Mesendoderm (in vitro differentiated cells): ENCODE data around the gene CD52.

Source experiments
- DNase-seq: peaks from one replicate; pipeline ENCODE4 v3.0.0; 2013
- H2AK5ac ChIP-seq: 2 replicates; pipeline ENCODE4 v1.6.1; 2013; ENCODE audit warnings: low read length, inconsistent platforms
- H2BK120ac ChIP-seq: 2 replicates; pipeline ENCODE4 v1.6.1; 2013; ENCODE audit warnings: low read depth, mild to moderate bottlenecking, low read length, moderate library complexity, mixed read lengths
- H2BK15ac ChIP-seq: replicated peaks from 2 replicates; pipeline ENCODE4 v1.6.1; 2013; ENCODE audit warnings: low read depth, mild to moderate bottlenecking, moderate library complexity
- H2BK5ac ChIP-seq: 2 replicates; pipeline ENCODE4 v1.6.1; 2013; ENCODE audit warnings: low read length, inconsistent platforms
- H3K18ac ChIP-seq: 2 replicates; pipeline ENCODE4 v1.6.1; 2013; ENCODE audit warnings: mild to moderate bottlenecking, low read length, mixed read lengths
- H3K23ac ChIP-seq: one replicate; pipeline ENCODE4 v1.6.1; 2013; ENCODE audit warnings: low read length
- H3K27ac ChIP-seq: 2 replicates; pipeline ENCODE4 v1.5.1; 2013; ENCODE audit warnings: low read depth, mild to moderate bottlenecking, inconsistent platforms, low read length, moderate library complexity
- H3K27me3 ChIP-seq: 2 replicates; pipeline ENCODE4 v1.6.1; 2013; ENCODE audit warnings: low read length, control low read depth, mild to moderate bottlenecking, inconsistent platforms; ENCODE audit not compliant: insufficient read depth, poor library complexity
- H3K36me3 ChIP-seq: 2 replicates; pipeline ENCODE4 v1.6.1; 2013; ENCODE audit warnings: low read length, inconsistent platforms; ENCODE audit not compliant: control insufficient read depth, insufficient read depth
- H3K4ac ChIP-seq: one replicate; pipeline ENCODE4 v1.6.1; 2013; ENCODE audit warnings: low read depth, mild to moderate bottlenecking, low read length, moderate library complexity
- H3K4me1 ChIP-seq: 2 replicates; pipeline ENCODE4 v1.6.1; 2013; ENCODE audit warnings: low read depth, low read length, inconsistent platforms; ENCODE audit not compliant: control insufficient read depth
- H3K4me2 ChIP-seq: 2 replicates; pipeline ENCODE4 v1.6.1; 2013; ENCODE audit warnings: low read length
- H3K4me3 ChIP-seq: 2 replicates; pipeline ENCODE4 v1.5.1; 2013; ENCODE audit warnings: mild to moderate bottlenecking, low read length
- H3K56ac ChIP-seq: one replicate; pipeline ENCODE4 v1.6.1; 2013; ENCODE audit warnings: low read length
- H3K79me1 ChIP-seq: 2 replicates; pipeline ENCODE4 v1.6.1; 2013; ENCODE audit warnings: low read length, inconsistent platforms
- H3K79me2 ChIP-seq: 2 replicates; pipeline ENCODE4 v1.6.1; 2013; ENCODE audit warnings: mild to moderate bottlenecking, low read length; ENCODE audit not compliant: control insufficient read depth, insufficient read depth
- H3K9ac ChIP-seq: 2 replicates; pipeline ENCODE4 v1.6.1; 2013; ENCODE audit warnings: low read length, inconsistent platforms
- H4K5ac ChIP-seq: one replicate; pipeline ENCODE4 v1.6.1; 2013; ENCODE audit warnings: low read length
- H4K8ac ChIP-seq: one replicate; pipeline ENCODE4 v1.6.1; 2013; ENCODE audit warnings: low read depth, mild to moderate bottlenecking, control low read depth, low read length, moderate library complexity
- WGBS: extraction: QIAGEN DNeasy Blood & Tissue Kit; methylation state at CpG from one replicate; pipeline ENCODE4 v1.1.7; 2013; ENCODE audit warnings: low lambda C conversion rate, missing lambda C conversion rate; ENCODE audit not compliant: insufficient coverage; ENCODE audit errors: extremely low coverage; 5-methylcytosine and 5-hydroxymethylcytosine counted together

Gene CD52

DNA sequence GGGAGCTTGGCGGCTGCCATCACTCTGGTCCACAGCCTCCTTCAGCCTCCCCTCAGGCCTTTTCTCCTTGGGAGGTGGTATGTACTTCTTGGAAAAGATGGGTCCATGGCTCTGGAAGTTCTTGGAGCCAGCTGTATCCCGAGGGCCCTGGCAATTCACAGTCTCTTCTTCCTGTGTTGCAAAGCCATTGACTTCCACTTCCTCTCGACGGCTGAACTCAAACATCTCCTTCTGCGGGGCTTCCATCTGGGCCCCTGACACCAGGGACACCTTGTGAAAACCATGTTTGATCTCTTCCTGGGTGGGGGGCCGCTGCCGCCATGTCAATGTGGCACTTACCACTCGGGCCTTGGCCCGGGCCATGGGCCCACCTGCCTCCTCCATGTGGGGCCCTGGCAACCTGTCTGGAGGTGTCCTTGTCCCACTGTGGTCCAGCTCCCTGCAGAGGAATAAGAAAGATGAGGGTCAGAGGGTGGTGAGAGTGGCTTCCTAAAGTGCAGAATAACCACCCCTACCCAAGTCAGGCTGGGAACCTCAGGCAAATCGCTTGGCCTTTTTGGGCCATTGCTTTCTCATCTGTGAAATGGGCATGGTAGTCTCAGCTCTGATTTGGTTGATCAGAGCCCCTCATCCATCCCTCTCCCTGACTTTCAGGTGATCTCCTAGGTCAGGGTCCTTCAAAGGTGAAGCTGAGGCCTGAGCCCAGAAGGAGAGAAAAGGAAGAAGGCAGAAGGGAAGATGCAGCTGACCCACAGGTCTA, 28.7 kb downstream of the CD52 start:
- Histone ChIP-seq H3K4me1 (peaks cover 6% of the 10 kb centered on the region), H3K27me3 (no peaks in the 10 kb centered on the region), H2BK5ac (no peak overlapping the region), H2BK15ac (no peak overlapping the region), H4K5ac (no peak overlapping the region), H3K79me1 (no peaks in the 10 kb centered on the region), H3K36me3 (no peaks in the 10 kb centered on the region), H4K8ac (no peak overlapping the region), H3K4me3 (no peak overlapping the region), H3K79me2 (no peaks in the 10 kb centered on the region), H2AK5ac (no peak overlapping the region), H3K4ac (no peak overlapping the region), H3K18ac (no peak overlapping the region), H3K23ac (no peak overlapping the region), H2BK120ac (no peak overlapping the region), H3K4me2 (no peak overlapping the region), H3K9ac (no peak overlapping the region), H3K56ac (no peak overlapping the region), H3K27ac (no peak overlapping the region)
- WGBS: no CpG with 5 or more reads among the region's 10 CpGs
- no peak for DNase-seq

DNA sequence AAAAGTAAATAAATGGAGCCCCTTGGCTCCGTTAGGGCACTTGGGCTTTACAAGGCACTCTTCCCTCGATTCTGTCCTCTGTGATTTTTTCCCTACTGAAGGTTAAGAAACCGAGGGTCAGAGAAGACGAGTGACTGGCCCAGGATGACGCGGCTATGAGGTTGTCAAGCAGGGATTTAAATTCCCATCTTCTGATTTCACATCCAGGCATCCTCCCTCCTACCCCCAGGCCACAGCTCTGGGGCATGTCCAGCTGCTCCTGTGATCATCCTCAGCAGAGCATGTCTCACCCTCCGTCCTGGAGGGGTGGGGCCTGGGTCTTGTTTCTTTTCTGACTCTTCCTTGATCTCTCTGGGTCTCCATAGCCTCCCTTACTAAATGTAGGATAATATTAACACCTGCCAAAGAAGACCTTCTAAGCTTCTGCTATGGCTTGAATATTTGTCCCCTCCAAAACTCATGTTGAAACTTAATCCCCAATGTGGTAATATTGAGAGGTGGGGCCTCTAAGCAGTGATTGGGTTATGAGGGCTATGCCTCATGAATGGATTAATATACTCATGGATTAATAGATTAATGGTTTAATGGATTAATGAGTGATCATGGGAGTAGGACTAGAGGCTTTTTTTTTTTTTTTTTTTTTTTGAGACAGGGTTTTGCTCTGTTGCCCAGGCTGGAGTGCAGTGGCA, 31.6 kb downstream of the CD52 start:
- H4K8ac ChIP-seq: no peak overlapping the region
- H3K4me2 ChIP-seq: no peak overlapping the region
- H2BK15ac ChIP-seq: no peak overlapping the region
- no peak overlapping the region for H3K4ac ChIP-seq
- H3K56ac ChIP-seq: no peak overlapping the region
- no peaks in the 10 kb centered on the region for H3K79me1 ChIP-seq
- no peaks in the 10 kb centered on the region for H3K36me3 ChIP-seq
- H3K4me1 ChIP-seq: peaks cover 7% of the 10 kb centered on the region
- no peak overlapping the region for H4K5ac ChIP-seq
- no peak overlapping the region for H2BK5ac ChIP-seq
- DNase-seq: peak; percentile 83
- H2BK120ac ChIP-seq: no peak overlapping the region
- H3K18ac ChIP-seq: no peak overlapping the region
- WGBS: no CpG with 5 or more reads among the region's 7 CpGs
- no peak overlapping the region for H3K9ac ChIP-seq
- no peak overlapping the region for H2AK5ac ChIP-seq
- no peak overlapping the region for H3K4me3 ChIP-seq
- no peak overlapping the region for H3K27ac ChIP-seq
- no peak overlapping the region for H3K23ac ChIP-seq
- H3K27me3 ChIP-seq: no peaks in the 10 kb centered on the region
- H3K79me2 ChIP-seq: no peaks in the 10 kb centered on the region

DNA sequence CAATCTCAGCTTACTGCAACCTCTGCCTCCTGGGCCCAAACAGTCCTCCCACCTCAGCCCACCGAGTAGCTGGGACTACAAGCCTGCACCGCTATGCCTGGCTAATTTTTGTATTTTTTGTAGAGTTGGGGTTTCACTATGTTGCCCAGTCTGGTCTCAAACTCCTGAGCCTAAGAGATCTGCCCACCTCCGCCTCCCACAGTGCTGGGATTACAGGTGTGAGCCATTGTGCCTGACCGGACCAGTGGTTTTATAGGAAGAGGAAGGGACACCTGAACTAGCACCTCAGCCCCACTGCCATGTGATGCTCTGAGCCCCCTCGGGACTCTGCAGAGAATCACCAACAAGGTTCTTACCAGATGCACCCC, 32.1 kb downstream of the CD52 start:
- Histone ChIP-seq H2BK120ac (no peak overlapping the region), H3K4ac (no peak overlapping the region), H3K27ac (no peak overlapping the region)

DNA sequence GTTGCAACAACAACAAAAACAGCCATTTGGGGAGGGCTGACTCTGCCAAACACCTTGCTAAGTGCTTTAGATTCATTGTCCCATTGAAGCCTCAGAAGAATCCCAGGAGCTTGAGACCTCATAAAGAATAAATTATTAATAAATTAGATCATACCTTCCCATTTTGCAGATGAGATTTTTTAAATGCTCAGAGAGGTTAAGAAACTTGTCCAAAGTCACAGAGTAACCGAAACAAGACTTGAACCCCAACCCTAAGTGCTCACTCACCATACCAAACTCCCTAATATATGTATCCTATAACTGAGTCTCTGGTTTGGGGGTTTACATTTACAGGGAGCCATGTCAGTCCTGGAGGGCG, 32.6 kb downstream of the CD52 start:
- no peak overlapping the region for H3K9ac ChIP-seq
- peak overlapping the region; percentile 26 for H3K27ac ChIP-seq
- H2BK15ac ChIP-seq: no peak overlapping the region
- no peaks in the 10 kb centered on the region for H3K36me3 ChIP-seq
- DNase-seq: no peak
- peak overlapping the region; percentile 51 for H2BK5ac ChIP-seq
- H3K27me3 ChIP-seq: no peaks in the 10 kb centered on the region
- no peak overlapping the region for H4K5ac ChIP-seq
- no peak overlapping the region for H2AK5ac ChIP-seq
- no peaks in the 10 kb centered on the region for H3K79me2 ChIP-seq
- no peak overlapping the region for H3K23ac ChIP-seq
- no peaks in the 10 kb centered on the region for H3K79me1 ChIP-seq
- H2BK120ac ChIP-seq: peak overlapping the region; percentile 48
- no CpG with 5 or more reads among the region's 2 CpGs for WGBS
- no peak overlapping the region for H4K8ac ChIP-seq
- H3K18ac ChIP-seq: peak overlapping the region; percentile 72
- H3K4me2 ChIP-seq: no peak overlapping the region
- H3K4me1 ChIP-seq: peaks cover 7% of the 10 kb centered on the region
- peak overlapping the region; percentile 53 for H3K56ac ChIP-seq
- H3K4ac ChIP-seq: peak overlapping the region; percentile 22
- no peak overlapping the region for H3K4me3 ChIP-seq

More for the DNA sequence above, 32.1 kb downstream of the CD52 start:
- Histone ChIP-seq H3K9ac (no peak overlapping the region), H3K79me2 (no peaks in the 10 kb centered on the region), H3K79me1 (no peaks in the 10 kb centered on the region), H2BK15ac (no peak overlapping the region), H3K4me1 (peaks cover 7% of the 10 kb centered on the region), H3K18ac (no peak overlapping the region), H2AK5ac (no peak overlapping the region), H3K23ac (no peak overlapping the region), H3K36me3 (no peaks in the 10 kb centered on the region), H4K8ac (no peak overlapping the region), H3K4me3 (no peak overlapping the region), H3K4me2 (no peak overlapping the region), H4K5ac (no peak overlapping the region), H2BK5ac (no peak overlapping the region), H3K56ac (no peak overlapping the region), H3K27me3 (no peaks in the 10 kb centered on the region)
- no CpG with 5 or more reads among the region's 5 CpGs for WGBS
- no peak for DNase-seq

DNA sequence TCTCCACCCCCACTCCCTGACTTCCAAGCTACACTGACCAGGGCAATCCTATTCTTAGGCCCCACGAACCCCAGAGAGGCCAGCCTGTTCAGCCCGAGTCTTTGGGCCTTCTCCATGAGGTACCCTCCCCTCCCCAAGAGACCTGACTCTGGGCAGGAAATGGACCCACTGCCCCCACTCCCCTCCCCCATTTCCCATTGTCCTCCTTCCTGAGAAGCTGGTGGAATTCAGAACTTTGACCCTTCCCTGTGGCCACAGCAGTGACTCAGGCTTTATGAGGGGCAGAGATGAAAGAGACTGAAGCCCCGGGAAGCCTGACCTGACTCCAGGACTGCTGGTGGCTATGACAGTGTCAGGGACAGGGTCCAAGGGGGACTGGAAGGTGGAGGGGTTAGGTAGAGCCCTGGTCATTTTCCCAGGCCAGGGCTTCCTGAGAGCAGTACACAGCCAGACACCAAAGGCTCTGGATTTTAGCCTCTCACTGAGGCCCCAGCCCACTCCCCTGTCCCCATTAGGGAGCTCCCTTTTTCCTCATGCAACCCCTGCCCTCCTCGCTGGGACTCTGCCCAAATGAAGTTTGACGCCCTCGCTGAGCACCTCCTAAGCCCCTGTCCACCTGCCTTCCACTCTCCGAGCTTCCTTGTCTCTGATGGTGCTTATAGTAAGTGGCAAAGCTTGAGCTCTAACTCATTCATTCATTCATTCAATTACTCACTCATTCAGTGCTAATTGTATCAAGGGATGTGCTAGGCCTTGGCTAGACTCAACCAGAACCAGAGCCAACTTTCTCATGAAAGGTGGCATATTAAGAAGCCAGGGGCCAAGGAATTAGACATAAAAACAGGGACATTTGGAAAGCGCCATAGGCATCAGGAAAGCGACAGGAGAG, 33.2 kb downstream of the CD52 start:
- Histone ChIP-seq H4K8ac (peak overlapping the region; percentile 70), H3K4me1 (peaks cover 7% of the 10 kb centered on the region), H2BK5ac (peak overlapping the region; percentile 51), H4K5ac (no peak overlapping the region), H3K18ac (peak overlapping the region; percentile 72), H3K4me3 (no peak overlapping the region), H2BK15ac (no peak overlapping the region), H2AK5ac (no peak overlapping the region), H2BK120ac (peak overlapping the region; percentile 48), H3K79me1 (no peaks in the 10 kb centered on the region), H3K4me2 (no peak overlapping the region), H3K9ac (peak overlapping the region; percentile 2), H3K23ac (no peak overlapping the region), H3K56ac (peak overlapping the region; percentile 53), H3K36me3 (no peaks in the 10 kb centered on the region), H3K27ac (peak overlapping the region; percentile 65), H3K79me2 (no peaks in the 10 kb centered on the region), H3K27me3 (no peaks in the 10 kb centered on the region), H3K4ac (peak overlapping the region; percentile 22)
- WGBS: no CpG with 5 or more reads among the region's 9 CpGs
- peak; percentile 87 for DNase-seq
